GM23338 (cell line): ENCODE data around the gene IL22RA1. TPM values are rescaled to one million over a fixed set of nuclear protein-coding genes. Genes with fewer than 3 reads are reported as not detected.

Experiments
- ATAC-seq: fragments of 200-7000 bp; cut with Tn5 transposase; 3 replicates; pipeline ENCODE4 v1.9.1; 2020
- DNase-seq: peaks from one replicate; pipeline ENCODE4 v3.0.0-alpha.2; 2015; ENCODE audit warnings: low spot score
- H2AFZ ChIP-seq: fragments of 200-600 bp; sonication (generic); 2 replicates; pipeline ENCODE4 v1.8.0; 2016; ENCODE audit warnings: antibody characterized with exemption, mild to moderate bottlenecking, moderate library complexity
- H3F3A ChIP-seq: fragments of 200-600 bp; sonication (generic); replicated peaks from 2 replicates; pipeline ENCODE4 v1.8.0; 2017; ENCODE audit warnings: antibody characterized with exemption, mixed run types, low read depth
- H3K27ac ChIP-seq: fragments of 200-600 bp; sonication (generic); 2 replicates; pipeline ENCODE4 v1.6.1; 2016; ENCODE audit warnings: low read depth
- H3K27me3 ChIP-seq: fragments of 200-600 bp; sonication (generic); 2 replicates; pipeline ENCODE4 v1.8.0; 2016; ENCODE audit warnings: mild to moderate bottlenecking, mixed run types, moderate library complexity; ENCODE audit not compliant: insufficient read depth
- H3K36me3 ChIP-seq: fragments of 200-600 bp; sonication (generic); 2 replicates; pipeline ENCODE4 v1.8.0; 2016; ENCODE audit warnings: mild to moderate bottlenecking; ENCODE audit not compliant: insufficient read depth
- H3K4me1 ChIP-seq: fragments of 200-600 bp; sonication (generic); 2 replicates; pipeline ENCODE4 v1.8.0; 2016; ENCODE audit warnings: mild to moderate bottlenecking, moderate library complexity; ENCODE audit not compliant: insufficient read depth
- H3K4me2 ChIP-seq: fragments of 200-600 bp; sonication (generic); 2 replicates; pipeline ENCODE4 v1.7.1; 2017; ENCODE audit warnings: mixed run types
- H3K4me3 ChIP-seq: fragments of 200-600 bp; sonication (generic); 2 replicates; pipeline ENCODE4 v1.6.1; 2016; ENCODE audit warnings: mixed run types
- H3K79me2 ChIP-seq: fragments of 200-600 bp; sonication (generic); replicated peaks from 2 replicates; pipeline ENCODE4 v1.8.0; 2017; ENCODE audit warnings: mild to moderate bottlenecking; ENCODE audit not compliant: insufficient read depth
- H3K9me2 ChIP-seq: fragments of 200-600 bp; sonication (generic); 2 replicates; pipeline ENCODE4 v1.8.0; 2017; ENCODE audit not compliant: insufficient read depth
- H4K20me1 ChIP-seq: fragments of 200-600 bp; sonication (generic); replicated peaks from 2 replicates; pipeline ENCODE4 v1.8.0; 2017; ENCODE audit warnings: mild to moderate bottlenecking; ENCODE audit not compliant: insufficient read depth
- H3K27ac Mint-ChIP-seq: 2 replicates; pipeline ENCODE4 v1.8.0; 2020; ENCODE audit warnings: inconsistent platforms, mild to moderate bottlenecking, moderate library complexity, mixed read lengths
- H3K27me3 Mint-ChIP-seq: 3 replicates; pipeline ENCODE4 v1.8.0; 2022; ENCODE audit warnings: low read depth, mild to moderate bottlenecking, moderate library complexity, mixed read lengths, inconsistent platforms; ENCODE audit not compliant: insufficient read depth, poor library complexity
- H3K36me3 Mint-ChIP-seq: 3 replicates; pipeline ENCODE4 v1.8.0; 2021; ENCODE audit warnings: low read depth, mild to moderate bottlenecking, inconsistent platforms, moderate library complexity, mixed read lengths
- H3K4me1 Mint-ChIP-seq: 3 replicates; pipeline ENCODE4 v1.8.0; 2020; ENCODE audit warnings: mild to moderate bottlenecking, inconsistent platforms, mixed read lengths
- H3K4me3 Mint-ChIP-seq: 3 replicates; pipeline ENCODE4 v1.8.0; 2021; ENCODE audit warnings: moderate library complexity, mild to moderate bottlenecking, inconsistent platforms, mixed read lengths
- H3K9me3 Mint-ChIP-seq: 3 replicates; pipeline ENCODE4 v1.8.0; 2020; ENCODE audit warnings: moderate library complexity, mild to moderate bottlenecking, inconsistent platforms, mixed read lengths
- EZH2 ChIP-seq: fragments of 200-600 bp; sonication (generic); IDR thresholded peaks from one replicate; pipeline ENCODE4 v1.8.0; 2017; ENCODE audit warnings: antibody characterized with exemption, mild to moderate bottlenecking, low read depth; ENCODE audit not compliant: unreplicated experiment
- EZH2phosphoT487 ChIP-seq: fragments of 200-600 bp; sonication (generic); IDR thresholded peaks from one replicate; pipeline ENCODE4 v1.8.1; 2018; ENCODE audit warnings: antibody characterized with exemption; ENCODE audit not compliant: unreplicated experiment
- JUNB ChIP-seq: IDR thresholded peaks from one replicate; pipeline ENCODE4 v1.6.1; 2016; ENCODE audit warnings: antibody characterized with exemption; ENCODE audit not compliant: unreplicated experiment
- NANOG ChIP-seq: IDR thresholded peaks from 2 replicates; pipeline ENCODE4 v1.6.1; 2016; ENCODE audit warnings: antibody characterized with exemption, borderline replicate concordance
- POLR2AphosphoS5 ChIP-seq: IDR thresholded peaks from 2 replicates; pipeline ENCODE4 v1.6.1; 2016; ENCODE audit warnings: antibody characterized with exemption, low read depth
- STAT1 ChIP-seq: IDR thresholded peaks from one replicate; pipeline ENCODE4 v1.6.1; 2016; ENCODE audit warnings: antibody characterized with exemption; ENCODE audit not compliant: unreplicated experiment
- ZNF114 ChIP-seq: fragments of 250-450 bp; sonication (Bioruptor Pico); IDR thresholded peaks from 2 replicates; pipeline ENCODE4 v1.5.0; 2020; ENCODE audit warnings: mild to moderate bottlenecking, moderate library complexity
- ZNF331 ChIP-seq: fragments of 250-450 bp; sonication (Bioruptor Pico); IDR thresholded peaks from 2 replicates; pipeline ENCODE4 v1.5.0; 2020; ENCODE audit warnings: low read depth, mild to moderate bottlenecking, moderate library complexity
- polyA plus RNA-seq: library from polyadenylated mRNA; unstranded; fragments of >200 nt; fragmentation: Nextera tagmentation; extraction: Ambion mirVana; gene quantifications from 2 replicates; pipeline ENCODE4 v1.2.1, GENCODE V29; 2016
- total RNA-seq: library from RNA; depleted of rRNA; stranded (reverse); fragments of >200 nt; shearing (Covaris generic); gene quantifications from 2 replicates; pipeline ENCODE4 v1.2.3, GENCODE V29; 2014
- TF ChIP-seq, protein P1 (sequence below): fragments of 250-450 bp; sonication (Bioruptor Pico); IDR thresholded peaks from 2 replicates; pipeline ENCODE4 v1.5.0; 2020; ENCODE audit warnings: mild to moderate bottlenecking, moderate library complexity
- TF ChIP-seq, protein P2 (sequence below): IDR thresholded peaks from 2 replicates; pipeline ENCODE4 v1.6.1; 2016; ENCODE audit warnings: antibody characterized with exemption
- TF ChIP-seq, protein P3 (sequence below): IDR thresholded peaks from one replicate; pipeline ENCODE4 v1.6.1; 2018; ENCODE audit warnings: antibody characterized with exemption; ENCODE audit not compliant: unreplicated experiment

Gene IL22RA1
- total and polyA plus RNA-seq, 2 experiments from 2014 or later = 0.11 to 0.28 TPM

DNA sequence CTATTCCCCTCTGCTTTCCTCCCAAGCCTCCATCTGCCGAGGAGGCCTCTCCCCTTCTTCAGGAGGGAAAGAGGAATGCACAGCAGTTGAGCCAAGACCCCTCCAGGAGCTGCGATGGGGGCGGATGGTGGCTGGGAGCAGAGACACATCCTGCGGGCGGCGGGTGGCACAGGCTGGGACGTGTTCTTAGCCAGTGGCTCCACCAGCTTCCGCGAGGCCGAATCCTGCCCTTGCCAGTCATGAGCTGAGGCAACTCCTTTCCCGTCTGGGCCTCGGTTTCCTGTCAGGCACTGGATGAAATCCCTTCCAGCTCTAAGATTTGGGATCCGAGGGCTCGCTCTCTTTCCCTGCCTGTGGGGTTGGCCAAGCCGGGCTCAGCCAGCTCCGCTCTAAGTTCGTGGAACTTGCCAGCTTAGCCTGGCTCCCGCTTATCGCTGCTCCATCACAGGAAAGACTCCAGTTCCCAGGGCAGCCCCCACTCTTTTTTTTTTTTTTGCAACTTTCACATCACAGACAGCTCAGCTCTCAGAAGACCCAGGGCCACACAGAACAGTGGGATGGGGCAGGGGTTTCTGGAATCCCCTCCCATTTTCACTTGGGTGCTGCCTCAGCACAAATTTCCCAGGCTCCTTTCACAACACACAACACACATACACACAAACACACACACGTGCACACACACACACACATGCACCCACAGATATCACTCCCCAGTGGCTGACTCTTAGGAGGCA, 31.5 kb downstream of the IL22RA1 start (continued):
- TF ChIP-seq, protein P1, sequence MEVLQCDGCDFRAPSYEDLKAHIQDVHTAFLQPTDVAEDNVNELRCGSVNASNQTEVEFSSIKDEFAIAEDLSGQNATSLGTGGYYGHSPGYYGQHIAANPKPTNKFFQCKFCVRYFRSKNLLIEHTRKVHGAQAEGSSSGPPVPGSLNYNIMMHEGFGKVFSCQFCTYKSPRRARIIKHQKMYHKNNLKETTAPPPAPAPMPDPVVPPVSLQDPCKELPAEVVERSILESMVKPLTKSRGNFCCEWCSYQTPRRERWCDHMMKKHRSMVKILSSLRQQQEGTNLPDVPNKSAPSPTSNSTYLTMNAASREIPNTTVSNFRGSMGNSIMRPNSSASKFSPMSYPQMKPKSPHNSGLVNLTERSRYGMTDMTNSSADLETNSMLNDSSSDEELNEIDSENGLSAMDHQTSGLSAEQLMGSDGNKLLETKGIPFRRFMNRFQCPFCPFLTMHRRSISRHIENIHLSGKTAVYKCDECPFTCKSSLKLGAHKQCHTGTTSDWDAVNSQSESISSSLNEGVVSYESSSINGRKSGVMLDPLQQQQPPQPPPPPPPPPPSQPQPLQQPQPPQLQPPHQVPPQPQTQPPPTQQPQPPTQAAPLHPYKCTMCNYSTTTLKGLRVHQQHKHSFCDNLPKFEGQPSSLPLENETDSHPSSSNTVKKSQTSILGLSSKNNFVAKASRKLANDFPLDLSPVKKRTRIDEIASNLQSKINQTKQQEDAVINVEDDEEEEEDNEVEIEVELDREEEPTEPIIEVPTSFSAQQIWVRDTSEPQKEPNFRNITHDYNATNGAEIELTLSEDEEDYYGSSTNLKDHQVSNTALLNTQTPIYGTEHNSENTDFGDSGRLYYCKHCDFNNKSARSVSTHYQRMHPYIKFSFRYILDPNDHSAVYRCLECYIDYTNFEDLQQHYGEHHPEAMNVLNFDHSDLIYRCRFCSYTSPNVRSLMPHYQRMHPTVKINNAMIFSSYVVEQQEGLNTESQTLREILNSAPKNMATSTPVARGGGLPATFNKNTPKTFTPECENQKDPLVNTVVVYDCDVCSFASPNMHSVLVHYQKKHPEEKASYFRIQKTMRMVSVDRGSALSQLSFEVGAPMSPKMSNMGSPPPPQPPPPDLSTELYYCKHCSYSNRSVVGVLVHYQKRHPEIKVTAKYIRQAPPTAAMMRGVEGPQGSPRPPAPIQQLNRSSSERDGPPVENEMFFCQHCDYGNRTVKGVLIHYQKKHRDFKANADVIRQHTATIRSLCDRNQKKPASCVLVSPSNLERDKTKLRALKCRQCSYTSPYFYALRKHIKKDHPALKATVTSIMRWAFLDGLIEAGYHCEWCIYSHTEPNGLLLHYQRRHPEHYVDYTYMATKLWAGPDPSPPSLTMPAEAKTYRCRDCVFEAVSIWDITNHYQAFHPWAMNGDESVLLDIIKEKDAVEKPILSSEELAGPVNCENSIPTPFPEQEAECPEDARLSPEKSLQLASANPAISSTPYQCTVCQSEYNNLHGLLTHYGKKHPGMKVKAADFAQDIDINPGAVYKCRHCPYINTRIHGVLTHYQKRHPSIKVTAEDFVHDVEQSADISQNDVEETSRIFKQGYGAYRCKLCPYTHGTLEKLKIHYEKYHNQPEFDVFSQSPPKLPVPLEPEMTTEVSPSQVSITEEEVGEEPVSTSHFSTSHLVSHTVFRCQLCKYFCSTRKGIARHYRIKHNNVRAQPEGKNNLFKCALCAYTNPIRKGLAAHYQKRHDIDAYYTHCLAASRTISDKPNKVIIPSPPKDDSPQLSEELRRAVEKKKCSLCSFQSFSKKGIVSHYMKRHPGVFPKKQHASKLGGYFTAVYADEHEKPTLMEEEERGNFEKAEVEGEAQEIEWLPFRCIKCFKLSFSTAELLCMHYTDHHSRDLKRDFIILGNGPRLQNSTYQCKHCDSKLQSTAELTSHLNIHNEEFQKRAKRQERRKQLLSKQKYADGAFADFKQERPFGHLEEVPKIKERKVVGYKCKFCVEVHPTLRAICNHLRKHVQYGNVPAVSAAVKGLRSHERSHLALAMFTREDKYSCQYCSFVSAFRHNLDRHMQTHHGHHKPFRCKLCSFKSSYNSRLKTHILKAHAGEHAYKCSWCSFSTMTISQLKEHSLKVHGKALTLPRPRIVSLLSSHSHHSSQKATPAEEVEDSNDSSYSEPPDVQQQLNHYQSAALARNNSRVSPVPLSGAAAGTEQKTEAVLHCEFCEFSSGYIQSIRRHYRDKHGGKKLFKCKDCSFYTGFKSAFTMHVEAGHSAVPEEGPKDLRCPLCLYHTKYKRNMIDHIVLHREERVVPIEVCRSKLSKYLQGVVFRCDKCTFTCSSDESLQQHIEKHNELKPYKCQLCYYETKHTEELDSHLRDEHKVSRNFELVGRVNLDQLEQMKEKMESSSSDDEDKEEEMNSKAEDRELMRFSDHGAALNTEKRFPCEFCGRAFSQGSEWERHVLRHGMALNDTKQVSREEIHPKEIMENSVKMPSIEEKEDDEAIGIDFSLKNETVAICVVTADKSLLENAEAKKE (CRISPR knock-in tag) = no peak
- TF ChIP-seq STAT1 (no peak), EZH2phosphoT487 (no peak)
- TF ChIP-seq, protein P2, sequence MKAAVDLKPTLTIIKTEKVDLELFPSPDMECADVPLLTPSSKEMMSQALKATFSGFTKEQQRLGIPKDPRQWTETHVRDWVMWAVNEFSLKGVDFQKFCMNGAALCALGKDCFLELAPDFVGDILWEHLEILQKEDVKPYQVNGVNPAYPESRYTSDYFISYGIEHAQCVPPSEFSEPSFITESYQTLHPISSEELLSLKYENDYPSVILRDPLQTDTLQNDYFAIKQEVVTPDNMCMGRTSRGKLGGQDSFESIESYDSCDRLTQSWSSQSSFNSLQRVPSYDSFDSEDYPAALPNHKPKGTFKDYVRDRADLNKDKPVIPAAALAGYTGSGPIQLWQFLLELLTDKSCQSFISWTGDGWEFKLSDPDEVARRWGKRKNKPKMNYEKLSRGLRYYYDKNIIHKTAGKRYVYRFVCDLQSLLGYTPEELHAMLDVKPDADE = no peak

DNA sequence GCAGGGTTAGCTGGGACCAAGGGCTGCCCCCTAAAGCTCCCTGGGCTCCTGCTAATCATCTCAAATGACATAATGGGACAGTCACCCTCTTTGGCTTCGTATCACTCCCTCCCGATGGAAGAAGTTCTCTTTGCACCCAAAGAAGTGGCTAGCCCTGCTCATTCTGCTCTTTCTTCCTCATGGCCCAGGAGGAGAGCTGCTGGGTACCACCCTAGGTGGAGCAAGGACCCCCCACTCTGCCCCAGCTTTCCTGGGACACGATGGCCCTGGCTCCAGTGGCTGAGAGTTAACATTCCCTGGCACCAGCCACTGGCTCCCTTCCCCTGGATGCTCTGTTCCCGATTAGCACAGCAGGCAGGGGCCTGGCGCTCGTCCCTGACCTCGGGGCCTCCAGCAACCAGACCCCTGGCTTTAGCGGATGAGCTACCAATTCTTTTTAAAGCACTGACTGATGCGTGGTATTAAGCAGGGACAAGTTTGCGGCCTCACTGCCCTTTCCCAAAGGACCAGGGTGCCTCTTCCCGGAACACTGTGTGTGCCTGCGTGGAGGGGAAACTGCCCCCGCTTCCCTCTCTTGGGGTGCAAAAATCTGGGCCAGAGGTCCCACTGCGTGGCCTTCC, 32.2 kb downstream of the IL22RA1 start:
- Mint-ChIP-seq H3K4me1 (peaks cover 36% of the 10 kb centered on the region), H3K36me3 (no peaks in the 10 kb centered on the region), H3K27ac (no peak overlapping the region), H3K27me3 (peaks cover 21% of the 10 kb centered on the region), H3K9me3 (no peaks in the 10 kb centered on the region), H3K4me3 (no peak overlapping the region)
- DNase-seq (no peak), ATAC-seq (no peak)
- Histone ChIP-seq H3K36me3 (no peaks in the 10 kb centered on the region), H3K4me3 (no peak overlapping the region), H3K27me3 (no peaks in the 10 kb centered on the region), H4K20me1 (no peaks in the 10 kb centered on the region), H3K79me2 (no peaks in the 10 kb centered on the region), H3K4me2 (no peak overlapping the region), H3F3A (no peaks in the 10 kb centered on the region), H3K9me2 (no peaks in the 10 kb centered on the region), H3K27ac (no peak overlapping the region), H2AFZ (peak overlapping the region; percentile 76; the same call in 1 of the 2 replicates), H3K4me1 (peaks cover 23% of the 10 kb centered on the region)
- TF ChIP-seq POLR2AphosphoS5 (no peak), EZH2 (no peak), EZH2phosphoT487 (no peak), ZNF331 (CRISPR knock-in tag) (no peak), NANOG (no peak), STAT1 (no peak), JUNB (no peak), ZNF114 (CRISPR knock-in tag) (no peak)
- TF ChIP-seq, protein P3, sequence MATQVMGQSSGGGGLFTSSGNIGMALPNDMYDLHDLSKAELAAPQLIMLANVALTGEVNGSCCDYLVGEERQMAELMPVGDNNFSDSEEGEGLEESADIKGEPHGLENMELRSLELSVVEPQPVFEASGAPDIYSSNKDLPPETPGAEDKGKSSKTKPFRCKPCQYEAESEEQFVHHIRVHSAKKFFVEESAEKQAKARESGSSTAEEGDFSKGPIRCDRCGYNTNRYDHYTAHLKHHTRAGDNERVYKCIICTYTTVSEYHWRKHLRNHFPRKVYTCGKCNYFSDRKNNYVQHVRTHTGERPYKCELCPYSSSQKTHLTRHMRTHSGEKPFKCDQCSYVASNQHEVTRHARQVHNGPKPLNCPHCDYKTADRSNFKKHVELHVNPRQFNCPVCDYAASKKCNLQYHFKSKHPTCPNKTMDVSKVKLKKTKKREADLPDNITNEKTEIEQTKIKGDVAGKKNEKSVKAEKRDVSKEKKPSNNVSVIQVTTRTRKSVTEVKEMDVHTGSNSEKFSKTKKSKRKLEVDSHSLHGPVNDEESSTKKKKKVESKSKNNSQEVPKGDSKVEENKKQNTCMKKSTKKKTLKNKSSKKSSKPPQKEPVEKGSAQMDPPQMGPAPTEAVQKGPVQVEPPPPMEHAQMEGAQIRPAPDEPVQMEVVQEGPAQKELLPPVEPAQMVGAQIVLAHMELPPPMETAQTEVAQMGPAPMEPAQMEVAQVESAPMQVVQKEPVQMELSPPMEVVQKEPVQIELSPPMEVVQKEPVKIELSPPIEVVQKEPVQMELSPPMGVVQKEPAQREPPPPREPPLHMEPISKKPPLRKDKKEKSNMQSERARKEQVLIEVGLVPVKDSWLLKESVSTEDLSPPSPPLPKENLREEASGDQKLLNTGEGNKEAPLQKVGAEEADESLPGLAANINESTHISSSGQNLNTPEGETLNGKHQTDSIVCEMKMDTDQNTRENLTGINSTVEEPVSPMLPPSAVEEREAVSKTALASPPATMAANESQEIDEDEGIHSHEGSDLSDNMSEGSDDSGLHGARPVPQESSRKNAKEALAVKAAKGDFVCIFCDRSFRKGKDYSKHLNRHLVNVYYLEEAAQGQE = no peak
